D341Med (cell line): ENCODE measurements around the gene ZNF512B.

Experiments used
- DNase-seq: peaks from one replicate; pipeline ENCODE4 v3.0.0; 2012; ENCODE audit warnings: low spot score

Gene ZNF512B

GRCh38 chr20:63950701-63951397, 18.9 kb downstream of the ZNF512B start:
- no peak for DNase-seq

GRCh38 chr20:63947638-63948456, 21.9 kb downstream of the ZNF512B start:
- no peak for DNase-seq

- DNase-seq, result no peak
These were observed 22.6 kb downstream of the ZNF512B start for GRCh38 chr20:63946986-63947637.

- no peak for DNase-seq
These were observed 23.5 kb downstream of the ZNF512B start for GRCh38 chr20:63945921-63946920.

- DNase-seq, result no peak
These were observed 24.6 kb downstream of the ZNF512B start for GRCh38 chr20:63945031-63945658.

GRCh38 chr20:63944078-63944941, 25.4 kb downstream of the ZNF512B start:
- DNase-seq, result no peak

- no peak for DNase-seq
These were observed 26.0 kb downstream of the ZNF512B start for GRCh38 chr20:63943808-63944077.

- peak; percentile 69 for DNase-seq
These were observed 26.5 kb downstream of the ZNF512B start for GRCh38 chr20:63942969-63943807.

GRCh38 chr20:63942250-63942951, 27.3 kb downstream of the ZNF512B start:
- peak; percentile 77 for DNase-seq

GRCh38 chr20:63941282-63942081, 28.2 kb downstream of the ZNF512B start:
- DNase-seq, result no peak

GRCh38 chr20:63940472-63941266, 29.1 kb downstream of the ZNF512B start:
- no peak for DNase-seq

- DNase-seq, result no peak
These were observed 29.7 kb downstream of the ZNF512B start for GRCh38 chr20:63940071-63940471.

- DNase-seq, result no peak
These were observed 30.4 kb downstream of the ZNF512B start for GRCh38 chr20:63939061-63939935.

GRCh38 chr20:63937596-63937995, 32.1 kb downstream of the ZNF512B start:
- no peak for DNase-seq

- DNase-seq, result no peak
These were observed 34.3 kb downstream of the ZNF512B start for GRCh38 chr20:63935447-63935846.
